ENCODE results near the gene RAB11FIP3. TPM values are rescaled to one million over a fixed set of nuclear protein-coding genes. Genes with fewer than 3 reads are reported as not detected.

RAB11FIP3 gene
- total RNA-seq, 1 donor from 2014 or later: 52.1 TPM

DNA sequence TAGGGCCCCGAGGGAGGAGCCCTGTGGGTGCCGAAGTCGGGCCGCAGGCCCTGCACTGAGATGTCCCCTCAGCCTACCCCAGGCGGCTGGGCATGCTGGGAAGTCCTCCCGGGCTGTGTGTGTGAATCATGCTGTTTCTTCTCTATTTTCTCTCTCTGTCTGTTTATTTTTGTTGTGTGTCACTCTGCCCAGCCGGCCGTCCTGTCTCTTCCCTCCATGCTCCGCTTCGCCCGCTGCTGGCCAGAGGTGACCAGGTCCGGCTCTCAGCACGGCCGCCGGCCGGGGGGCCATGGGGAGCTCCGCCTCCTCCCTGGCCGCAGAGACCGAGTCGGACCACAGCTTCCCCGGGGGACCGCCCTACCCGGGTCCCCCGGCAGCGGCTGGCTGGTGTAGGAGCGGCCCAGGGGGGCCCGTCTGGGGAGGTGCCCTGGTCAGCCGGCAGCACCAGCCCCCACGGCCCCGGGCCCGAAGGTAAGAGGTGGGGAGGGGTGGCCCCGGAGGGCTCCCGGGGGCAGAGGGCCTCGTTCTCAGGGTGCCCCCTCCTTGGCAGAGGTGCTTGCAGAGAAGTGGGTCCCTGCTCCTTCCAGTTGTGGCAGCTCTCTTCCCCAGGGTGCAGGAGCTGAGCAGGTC is 114.6 kb downstream of the RAB11FIP3 start:
- Mint-ChIP-seq H3K27me3 (no peaks in the 10 kb centered on the region), H3K27ac (no peak overlapping the region), H3K4me3 (no peak overlapping the region), H3K4me1 (ENCODE audit: unreplicated experiment) (no peaks in the 10 kb centered on the region), H3K9me3 (no peaks in the 10 kb centered on the region), H3K36me3 (no peaks in the 10 kb centered on the region)
- DNase-seq (ENCODE audit: extremely low spot score, unreplicated experiment): no peak
- no peak for TF ChIP-seq CTCF (conservative IDR thresholded peaks at IDR 0.05)

- no peaks in the 10 kb centered on the region for H3K36me3 Mint-ChIP-seq
- no peaks in the 10 kb centered on the region for H3K9me3 Mint-ChIP-seq
- H3K27me3 Mint-ChIP-seq: no peaks in the 10 kb centered on the region
- H3K4me1 Mint-ChIP-seq (ENCODE audit: unreplicated experiment): no peaks in the 10 kb centered on the region
- TF ChIP-seq CTCF (conservative IDR thresholded peaks at IDR 0.05): no peak
- H3K27ac Mint-ChIP-seq: no peak overlapping the region
- DNase-seq (ENCODE audit: extremely low spot score, unreplicated experiment): no peak
- no peak overlapping the region for H3K4me3 Mint-ChIP-seq
Observed at GRCh38 chr16:540645-541340, 115.3 kb downstream of the RAB11FIP3 start.

DNA sequence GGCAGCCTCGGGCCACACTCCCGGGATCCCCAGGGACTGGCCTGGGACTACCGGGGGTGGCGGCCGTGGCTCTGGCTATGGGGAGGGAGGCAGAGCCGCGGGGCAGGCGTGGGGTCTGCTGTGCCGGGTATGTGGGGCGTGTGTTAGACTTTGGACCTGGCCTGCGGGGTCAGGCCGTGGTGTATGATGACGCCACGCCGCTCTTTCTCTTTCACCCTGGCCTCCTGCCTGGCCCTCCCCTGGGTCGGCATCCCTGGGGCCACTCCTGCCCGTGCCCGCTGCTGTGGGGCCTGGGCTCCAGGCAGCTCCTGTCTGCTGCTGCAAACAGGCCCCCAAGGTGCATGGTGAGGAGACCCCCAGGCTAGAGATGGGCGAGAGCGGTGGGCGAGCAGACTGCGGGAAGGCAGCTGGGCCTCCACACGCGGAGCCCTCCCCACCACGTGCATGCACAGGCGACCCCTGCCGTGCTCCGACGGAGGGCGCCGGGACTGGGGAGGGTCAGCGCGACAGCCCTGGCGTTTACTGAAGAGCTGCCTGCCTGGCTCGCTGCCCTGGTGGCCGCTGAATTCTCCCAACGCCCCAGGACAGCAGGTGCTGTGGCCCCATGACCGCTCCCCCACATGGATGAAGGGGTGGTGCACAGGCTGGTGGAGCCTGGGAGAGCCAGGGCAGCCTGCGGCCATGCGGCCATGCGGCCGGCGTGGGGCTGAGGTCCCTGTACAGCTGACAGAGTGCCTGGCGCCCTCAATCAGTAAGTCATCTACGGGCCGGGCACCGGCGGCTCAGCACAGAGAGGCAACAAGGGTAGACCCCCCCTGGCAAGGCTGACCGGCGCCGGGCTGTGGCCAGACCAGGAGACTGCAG is 118.1 kb downstream of the RAB11FIP3 start:
- DNase-seq (ENCODE audit: extremely low spot score, unreplicated experiment): no peak
- H3K36me3 Mint-ChIP-seq: no peaks in the 10 kb centered on the region

DNA sequence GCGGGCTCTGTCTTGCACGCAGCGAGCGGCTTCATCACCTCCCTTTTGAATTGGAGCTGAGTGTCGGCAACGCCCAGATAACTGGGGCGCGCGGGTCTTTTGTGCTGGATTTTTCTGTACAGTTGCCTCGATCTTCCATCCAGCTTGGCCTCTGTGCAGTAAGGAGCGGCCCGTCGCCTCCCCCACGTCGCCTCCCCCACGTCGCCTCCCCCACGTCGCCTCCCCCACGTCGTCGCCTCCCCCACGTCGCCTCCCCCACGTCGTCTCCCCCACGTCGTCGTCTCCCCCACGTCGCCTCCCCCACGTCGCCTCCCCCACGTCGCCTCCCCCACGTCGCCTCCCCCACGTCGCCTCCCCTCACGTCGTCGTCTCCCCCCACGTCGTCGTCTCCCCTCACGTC is 119.1 kb downstream of the RAB11FIP3 start:
- Mint-ChIP-seq H3K36me3 (no peaks in the 10 kb centered on the region), H3K27ac (no peak overlapping the region), H3K27me3 (no peaks in the 10 kb centered on the region), H3K4me1 (ENCODE audit: unreplicated experiment) (no peaks in the 10 kb centered on the region), H3K4me3 (no peak overlapping the region), H3K9me3 (no peaks in the 10 kb centered on the region)
- no peak for DNase-seq (ENCODE audit: extremely low spot score, unreplicated experiment)
- no peak for TF ChIP-seq CTCF (conservative IDR thresholded peaks at IDR 0.05)

More for the DNA sequence above, 118.1 kb downstream of the RAB11FIP3 start:
- no peaks in the 10 kb centered on the region for H3K27me3 Mint-ChIP-seq
- H3K4me3 Mint-ChIP-seq: no peak overlapping the region
- no peak overlapping the region for H3K27ac Mint-ChIP-seq
- H3K9me3 Mint-ChIP-seq: no peaks in the 10 kb centered on the region
- H3K4me1 Mint-ChIP-seq (ENCODE audit: unreplicated experiment): no peaks in the 10 kb centered on the region
- TF ChIP-seq CTCF (conservative IDR thresholded peaks at IDR 0.05): no peak

DNA sequence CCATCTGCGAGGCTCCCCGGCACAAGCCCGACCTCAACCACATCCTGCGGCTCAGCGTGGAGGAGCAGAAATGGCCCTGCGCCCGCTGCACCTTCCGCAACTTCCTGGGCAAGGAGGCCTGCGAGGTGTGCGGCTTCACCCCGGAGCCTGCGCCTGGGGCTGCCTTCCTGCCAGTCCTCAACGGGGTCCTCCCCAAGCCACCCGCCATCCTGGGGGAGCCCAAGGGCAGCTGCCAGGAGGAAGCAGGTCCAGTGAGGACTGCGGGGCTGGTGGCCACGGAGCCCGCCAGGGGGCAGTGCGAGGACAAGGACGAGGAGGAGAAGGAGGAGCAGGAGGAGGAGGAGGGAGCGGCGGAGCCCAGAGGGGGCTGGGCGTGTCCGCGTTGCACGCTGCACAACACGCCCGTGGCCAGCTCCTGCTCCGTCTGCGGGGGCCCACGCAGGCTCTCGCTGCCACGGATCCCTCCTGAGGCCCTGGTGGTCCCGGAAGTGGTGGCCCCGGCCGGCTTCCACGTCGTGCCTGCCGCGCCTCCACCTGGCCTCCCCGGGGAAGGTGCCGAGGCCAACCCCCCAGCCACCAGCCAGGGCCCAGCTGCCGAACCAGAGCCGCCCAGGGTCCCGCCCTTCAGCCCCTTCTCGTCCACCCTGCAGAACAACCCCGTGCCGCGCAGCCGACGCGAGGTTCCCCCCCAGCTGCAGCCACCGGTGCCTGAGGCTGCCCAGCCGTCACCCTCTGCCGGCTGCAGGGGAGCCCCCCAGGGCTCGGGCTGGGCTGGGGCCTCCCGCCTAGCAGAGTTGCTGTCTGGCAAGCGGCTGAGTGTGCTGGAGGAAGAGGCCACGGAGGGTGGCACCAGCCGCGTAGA is 121.7 kb downstream of the RAB11FIP3 start:
- TF ChIP-seq CTCF (conservative IDR thresholded peaks at IDR 0.05): peak; percentile 77
- peak; percentile 85 for DNase-seq (ENCODE audit: extremely low spot score, unreplicated experiment)
- H3K27me3 Mint-ChIP-seq: no peaks in the 10 kb centered on the region
- H3K36me3 Mint-ChIP-seq: no peaks in the 10 kb centered on the region
- H3K9me3 Mint-ChIP-seq: no peaks in the 10 kb centered on the region
- H3K27ac Mint-ChIP-seq: no peak overlapping the region
- H3K4me1 Mint-ChIP-seq (ENCODE audit: unreplicated experiment): no peaks in the 10 kb centered on the region
- no peak overlapping the region for H3K4me3 Mint-ChIP-seq

Data from type B pancreatic cell (in vitro differentiated cells).